HL-60 (cell line): ENCODE measurements around the gene CNTN2.

Experiments used
- CTCF ChIP-seq: IDR thresholded peaks from one replicate; pipeline ENCODE4 v1.5.1; 2011; ENCODE audit warnings: low read length, control low read depth, inconsistent platforms; ENCODE audit not compliant: insufficient read depth
- SPI1 ChIP-seq: IDR thresholded peaks from 2 replicates; pipeline ENCODE4 v1.6.1; 2012; ENCODE audit warnings: low read depth, mild to moderate bottlenecking, borderline replicate concordance

DNA sequence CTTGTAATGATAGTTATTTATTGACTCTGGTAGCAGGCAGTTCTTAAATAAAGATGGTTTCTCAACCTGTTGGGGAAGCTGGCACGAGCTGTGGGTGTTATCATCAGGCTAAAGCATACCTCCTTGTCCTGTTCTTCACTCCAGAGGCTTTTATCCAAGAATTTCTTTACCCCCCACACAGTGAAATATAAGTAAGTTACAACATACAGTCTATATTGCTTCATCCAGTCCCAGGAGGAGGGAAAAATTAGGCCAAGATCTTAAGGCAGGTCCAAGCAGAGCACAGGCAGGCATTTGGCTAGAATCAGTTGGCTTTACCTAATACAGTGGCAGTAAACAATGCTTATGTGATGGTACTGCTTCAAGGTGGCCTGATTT lies 34.9 kb downstream of the CNTN2 start:
- no peak for TF ChIP-seq SPI1
- no peak for TF ChIP-seq CTCF
